Upper lobe of left lung (tissue), 4 donors: ENCODE data around the gene FOXN1.

Experiments
- POLR2A ChIP-seq, 4 donors: fragments of 450-650 bp; IDR thresholded peaks; one replicate each; pipeline ENCODE4 v1.5.1; 2016 to 2017; ENCODE audit warnings: antibody characterized with exemption in 4 of 4, mild to moderate bottlenecking in 2 of 4
- TF ChIP-seq, protein P1 (sequence below), 6 experiments: fragments of 450-650 bp in 4 of 6; fragments of 200-600 bp in 2 of 6; sonication (generic) in 2 of 6; IDR thresholded peaks; one replicate each; pipeline ENCODE4 v1.5.1; 2016 to 2019; ENCODE audit warnings: antibody characterized with exemption in 6 of 6

DNA sequence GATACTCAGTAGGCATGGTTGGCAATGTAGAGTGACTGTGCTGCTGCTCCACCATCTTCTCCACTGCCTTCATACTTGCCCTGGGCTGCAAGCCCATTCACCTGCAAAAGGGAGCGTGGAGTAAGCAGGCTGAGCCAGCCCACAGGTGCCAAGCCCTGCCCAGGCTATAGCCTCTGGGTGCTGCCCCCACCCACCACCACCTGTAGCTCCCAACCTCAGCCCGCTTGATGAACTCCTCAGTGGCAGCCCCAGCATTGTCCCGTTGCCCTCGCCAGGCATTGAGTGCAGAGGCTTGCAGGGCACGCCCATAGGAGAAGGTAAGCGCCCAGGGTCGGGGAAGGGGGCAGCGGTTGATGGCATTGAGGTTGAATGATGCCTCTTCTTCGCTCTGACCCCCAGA, 67.4 kb downstream of the FOXN1 start:
- TF ChIP-seq, protein P1, sequence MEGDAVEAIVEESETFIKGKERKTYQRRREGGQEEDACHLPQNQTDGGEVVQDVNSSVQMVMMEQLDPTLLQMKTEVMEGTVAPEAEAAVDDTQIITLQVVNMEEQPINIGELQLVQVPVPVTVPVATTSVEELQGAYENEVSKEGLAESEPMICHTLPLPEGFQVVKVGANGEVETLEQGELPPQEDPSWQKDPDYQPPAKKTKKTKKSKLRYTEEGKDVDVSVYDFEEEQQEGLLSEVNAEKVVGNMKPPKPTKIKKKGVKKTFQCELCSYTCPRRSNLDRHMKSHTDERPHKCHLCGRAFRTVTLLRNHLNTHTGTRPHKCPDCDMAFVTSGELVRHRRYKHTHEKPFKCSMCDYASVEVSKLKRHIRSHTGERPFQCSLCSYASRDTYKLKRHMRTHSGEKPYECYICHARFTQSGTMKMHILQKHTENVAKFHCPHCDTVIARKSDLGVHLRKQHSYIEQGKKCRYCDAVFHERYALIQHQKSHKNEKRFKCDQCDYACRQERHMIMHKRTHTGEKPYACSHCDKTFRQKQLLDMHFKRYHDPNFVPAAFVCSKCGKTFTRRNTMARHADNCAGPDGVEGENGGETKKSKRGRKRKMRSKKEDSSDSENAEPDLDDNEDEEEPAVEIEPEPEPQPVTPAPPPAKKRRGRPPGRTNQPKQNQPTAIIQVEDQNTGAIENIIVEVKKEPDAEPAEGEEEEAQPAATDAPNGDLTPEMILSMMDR (IDR thresholded peaks at IDR 0.05) = no peak
- TF ChIP-seq POLR2A (IDR thresholded peaks at IDR 0.05) = no peak
